ENCODE measurements around the gene RHCG.

The RHCG gene

GRCh38 chr15:89442671-89443307 lies 53.6 kb downstream of the RHCG start:
- peak; percentile 67 for DNase-seq

DNA sequence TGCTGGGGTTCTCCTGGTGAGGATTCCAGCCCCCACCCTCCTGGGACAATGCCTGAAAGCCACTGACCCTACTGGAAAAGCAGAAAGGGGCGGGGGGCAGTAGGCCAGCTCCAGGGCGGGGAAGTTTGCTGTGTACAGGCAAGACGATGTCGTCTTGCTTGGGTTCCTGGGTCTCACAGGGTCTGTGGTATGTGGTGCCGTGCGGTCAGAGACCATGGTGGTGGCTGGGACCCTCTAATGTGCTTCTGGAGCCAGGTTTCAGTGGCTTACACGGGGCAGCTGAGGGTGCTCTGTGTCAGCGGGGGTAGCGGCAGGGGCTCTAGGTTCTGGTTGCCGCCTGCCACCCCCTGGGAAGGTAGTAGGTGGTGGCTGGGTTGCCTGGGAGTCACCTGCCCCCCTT lies 54.2 kb downstream of the RHCG start:
- DNase-seq: no peak

DNA sequence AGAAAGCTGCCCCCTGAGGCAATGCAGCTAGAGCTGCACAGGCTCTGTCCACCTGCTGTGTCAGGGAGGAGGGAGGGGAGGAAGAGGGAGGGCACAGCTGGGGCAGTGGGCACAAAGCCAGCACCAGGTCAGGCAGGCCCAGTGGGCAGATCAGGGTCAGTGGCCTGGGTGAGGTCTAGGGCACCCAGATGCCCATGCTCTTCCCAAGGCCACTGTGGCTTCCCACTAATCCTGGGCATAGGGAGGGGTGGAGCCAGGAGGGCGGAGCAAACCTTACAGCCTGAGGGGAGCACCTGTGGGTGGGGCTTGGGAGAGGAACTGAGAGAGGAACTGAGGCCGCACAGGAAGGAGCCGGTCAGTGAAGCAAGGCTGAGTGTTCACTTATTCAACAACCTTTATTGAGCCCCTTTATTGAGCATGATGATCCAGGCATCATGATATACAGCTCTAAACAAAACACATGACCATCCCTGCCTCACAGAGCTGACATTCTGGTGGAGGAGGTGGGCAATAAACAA lies 55.0 kb downstream of the RHCG start:
- no peak for DNase-seq

- DNase-seq: no peak
Observed at GRCh38 chr15:89439764-89440163, 56.6 kb downstream of the RHCG start.

GRCh38 chr15:89436560-89437311 lies 59.6 kb downstream of the RHCG start:
- DNase-seq: no peak

- no peak for DNase-seq
Observed at GRCh38 chr15:89435362-89435761, 61.0 kb downstream of the RHCG start.

- DNase-seq: no peak
Observed at GRCh38 chr15:89433686-89434085, 62.7 kb downstream of the RHCG start.

DNA sequence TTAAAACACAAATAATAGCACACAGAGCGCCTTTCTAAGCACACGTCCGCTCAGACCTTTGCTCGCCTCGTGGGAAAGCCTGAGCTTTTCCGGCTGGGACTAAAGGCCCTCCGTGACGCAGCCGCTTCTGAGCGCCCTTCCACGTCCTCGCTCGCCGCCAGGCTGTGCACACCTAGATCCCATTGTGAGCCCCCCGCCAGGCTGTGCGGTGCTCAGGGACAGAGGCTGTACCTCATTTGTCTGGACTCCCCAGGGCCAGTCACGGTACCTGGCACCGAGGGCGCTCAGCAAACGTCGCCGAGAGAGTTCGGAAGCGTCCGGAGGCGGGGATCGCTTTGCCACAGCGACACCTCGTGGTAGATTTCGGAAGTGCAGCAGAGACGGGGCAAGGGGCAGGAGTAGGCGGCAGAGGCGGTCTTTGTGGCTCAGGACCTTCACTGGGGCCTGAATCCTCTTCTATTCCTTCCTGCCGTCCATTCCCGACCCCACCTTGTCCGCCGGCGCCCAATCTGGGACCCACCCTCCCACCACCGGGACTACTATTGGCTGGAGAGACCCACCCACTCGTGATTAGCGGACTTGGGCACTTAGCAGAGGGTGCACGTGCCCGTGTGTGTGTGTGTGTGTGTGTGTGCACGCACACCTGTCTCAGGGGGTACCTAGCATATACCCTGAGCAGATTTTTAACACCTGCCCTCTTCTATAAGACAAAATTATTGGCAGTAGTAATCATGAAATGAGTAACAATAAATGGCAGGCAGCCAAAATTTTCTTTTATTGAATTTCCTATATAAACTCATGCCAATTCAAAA lies 65.6 kb downstream of the RHCG start:
- DNase-seq: peak; percentile 76

GRCh38 chr15:89429986-89430385 lies 66.4 kb downstream of the RHCG start:
- DNase-seq: no peak

DNA sequence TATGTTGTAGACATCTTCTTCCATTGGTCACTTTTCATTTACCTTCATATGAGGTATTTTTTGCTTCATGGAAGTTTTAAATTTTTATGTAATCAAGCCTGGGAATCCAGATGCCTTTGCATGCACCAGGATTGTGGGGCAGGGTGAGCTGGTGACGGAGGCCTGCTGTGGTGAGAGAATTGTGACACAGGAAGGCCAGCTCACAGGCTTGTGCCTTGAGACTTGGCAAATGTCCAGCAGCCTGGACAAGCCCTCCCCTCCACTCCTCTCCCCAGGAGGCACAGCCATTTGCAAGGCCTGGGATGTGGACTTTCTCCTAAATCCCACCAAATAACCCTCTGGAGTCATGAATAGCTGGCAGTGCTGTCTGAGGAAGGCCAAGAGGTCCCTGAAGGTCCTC lies 67.4 kb downstream of the RHCG start:
- no peak for DNase-seq

GRCh38 chr15:89428246-89428645 lies 68.1 kb downstream of the RHCG start:
- no peak for DNase-seq

GRCh38 chr15:89426500-89426899 lies 69.9 kb downstream of the RHCG start:
- DNase-seq: no peak

DNA sequence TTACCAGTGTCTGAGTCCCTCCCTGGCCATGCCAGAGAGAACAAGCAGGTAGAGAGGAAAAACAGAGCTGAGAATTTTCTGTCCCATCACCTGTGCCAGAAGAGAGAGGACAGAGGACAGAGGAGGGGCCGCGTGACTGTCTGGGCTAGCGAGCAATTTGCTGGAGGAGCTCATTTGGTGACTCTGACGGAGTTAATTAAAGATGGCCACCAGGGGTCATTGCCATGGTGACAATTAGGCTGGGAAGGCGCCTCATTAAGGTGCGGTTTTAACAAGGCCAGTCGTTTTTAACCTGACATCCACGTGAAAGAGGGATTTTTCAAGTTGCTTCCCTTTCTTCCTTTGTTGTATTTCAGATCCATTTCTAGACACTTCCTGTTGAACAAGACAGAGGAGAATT lies 72.4 kb downstream of the RHCG start:
- DNase-seq: no peak
